Spleen (tissue), 7 donors: ENCODE measurements around the gene MESD.

Source experiments
- CTCF ChIP-seq, 11 experiments: fragments of 200-600 bp in 7 of 11; fragments of 450-650 bp in 4 of 11; sonication (generic) in 4 of 11; IDR thresholded peaks in 8 of 11; conservative IDR thresholded peaks in 3 of 11; 1 replicate in 7 of 11; 2 replicates in 4 of 11; pipeline versions ENCODE4 v1.4.0 to v1.8.0; 2016 to 2021; ENCODE audit warnings: antibody characterized with exemption in 11 of 11, inconsistent platforms in 4 of 11, mild to moderate bottlenecking in 1 of 11
- POLR2A ChIP-seq, 3 donors: fragments of 450-650 bp; IDR thresholded peaks; one replicate each; pipeline ENCODE4 v1.5.1; 2017; ENCODE audit warnings: antibody characterized with exemption in 3 of 3, mild to moderate bottlenecking in 1 of 3
- POLR2AphosphoS5 ChIP-seq, 3 donors: sonication (generic); formaldehyde crosslinking; IDR thresholded peaks; one replicate each; pipeline ENCODE4 v1.5.1; 2017; ENCODE audit warnings: antibody characterized with exemption in 3 of 3
- donor health status: DM: no; HTN: no; CAD: no; lungs with moderate emphysema.
- donor health status: DM: no; HTN: no; CAD: no.
- donor health status: DM: no; HTN: no; CAD: no.

- no peak for TF ChIP-seq POLR2AphosphoS5 (IDR thresholded peaks at IDR 0.05)
- TF ChIP-seq CTCF (IDR thresholded peaks at IDR 0.05 in 8 of 11, conservative IDR thresholded peaks at IDR 0.05 in 3 of 11), result no peak
- TF ChIP-seq POLR2A (IDR thresholded peaks at IDR 0.05), result no peak
Measured at GRCh38 chr15:81016489-81017068, 27.0 kb upstream of the MESD start.
